OCI-LY1 (cell line): ENCODE data around the gene HORMAD2.

Source experiments
- CTCF ChIP-seq: fragments of 200-600 bp; sonication (generic), shearing (Covaris generic); IDR thresholded peaks from 2 replicates; pipeline ENCODE4 v1.5.1; 2017; ENCODE audit warnings: mild to moderate bottlenecking, antibody characterized with exemption, low read length, moderate library complexity, mixed read lengths
- EZH2 ChIP-seq: fragments of 200-600 bp; sonication (generic), shearing (Covaris generic); IDR thresholded peaks from 2 replicates; pipeline ENCODE4 v1.8.0; 2017; ENCODE audit warnings: borderline replicate concordance, mixed run types, mild to moderate bottlenecking, antibody characterized with exemption, low read length, moderate library complexity, mixed read lengths

- TF ChIP-seq CTCF (no peak), EZH2 (no peak)
Measured at GRCh38 chr22:30062259-30062658, 18.0 kb upstream of the HORMAD2 start.
